GM12864 (cell line): ENCODE measurements around the gene SLC35E4.

Experiments used
- DNase-seq: peaks from one replicate; pipeline ENCODE4 v3.0.0-alpha.2; 2011; ENCODE audit warnings: low read depth
- H3K4me3 ChIP-seq: 2 replicates; pipeline ENCODE4 v1.5.1; 2011; ENCODE audit warnings: mild to moderate bottlenecking, low read depth, low read length, control low read depth
- TF ChIP-seq, protein P1 (sequence below): IDR thresholded peaks from 2 replicates; pipeline ENCODE4 v1.5.1; 2011; ENCODE audit warnings: low read depth, mild to moderate bottlenecking, moderate library complexity, low read length, control low read depth, inconsistent platforms; ENCODE audit errors: missing control alignments

The SLC35E4 gene

GRCh38 chr22:30643055-30643875 is 7.7 kb downstream of the SLC35E4 start:
- TF ChIP-seq, protein P1, sequence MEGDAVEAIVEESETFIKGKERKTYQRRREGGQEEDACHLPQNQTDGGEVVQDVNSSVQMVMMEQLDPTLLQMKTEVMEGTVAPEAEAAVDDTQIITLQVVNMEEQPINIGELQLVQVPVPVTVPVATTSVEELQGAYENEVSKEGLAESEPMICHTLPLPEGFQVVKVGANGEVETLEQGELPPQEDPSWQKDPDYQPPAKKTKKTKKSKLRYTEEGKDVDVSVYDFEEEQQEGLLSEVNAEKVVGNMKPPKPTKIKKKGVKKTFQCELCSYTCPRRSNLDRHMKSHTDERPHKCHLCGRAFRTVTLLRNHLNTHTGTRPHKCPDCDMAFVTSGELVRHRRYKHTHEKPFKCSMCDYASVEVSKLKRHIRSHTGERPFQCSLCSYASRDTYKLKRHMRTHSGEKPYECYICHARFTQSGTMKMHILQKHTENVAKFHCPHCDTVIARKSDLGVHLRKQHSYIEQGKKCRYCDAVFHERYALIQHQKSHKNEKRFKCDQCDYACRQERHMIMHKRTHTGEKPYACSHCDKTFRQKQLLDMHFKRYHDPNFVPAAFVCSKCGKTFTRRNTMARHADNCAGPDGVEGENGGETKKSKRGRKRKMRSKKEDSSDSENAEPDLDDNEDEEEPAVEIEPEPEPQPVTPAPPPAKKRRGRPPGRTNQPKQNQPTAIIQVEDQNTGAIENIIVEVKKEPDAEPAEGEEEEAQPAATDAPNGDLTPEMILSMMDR = no peak
- DNase-seq = no peak

DNA sequence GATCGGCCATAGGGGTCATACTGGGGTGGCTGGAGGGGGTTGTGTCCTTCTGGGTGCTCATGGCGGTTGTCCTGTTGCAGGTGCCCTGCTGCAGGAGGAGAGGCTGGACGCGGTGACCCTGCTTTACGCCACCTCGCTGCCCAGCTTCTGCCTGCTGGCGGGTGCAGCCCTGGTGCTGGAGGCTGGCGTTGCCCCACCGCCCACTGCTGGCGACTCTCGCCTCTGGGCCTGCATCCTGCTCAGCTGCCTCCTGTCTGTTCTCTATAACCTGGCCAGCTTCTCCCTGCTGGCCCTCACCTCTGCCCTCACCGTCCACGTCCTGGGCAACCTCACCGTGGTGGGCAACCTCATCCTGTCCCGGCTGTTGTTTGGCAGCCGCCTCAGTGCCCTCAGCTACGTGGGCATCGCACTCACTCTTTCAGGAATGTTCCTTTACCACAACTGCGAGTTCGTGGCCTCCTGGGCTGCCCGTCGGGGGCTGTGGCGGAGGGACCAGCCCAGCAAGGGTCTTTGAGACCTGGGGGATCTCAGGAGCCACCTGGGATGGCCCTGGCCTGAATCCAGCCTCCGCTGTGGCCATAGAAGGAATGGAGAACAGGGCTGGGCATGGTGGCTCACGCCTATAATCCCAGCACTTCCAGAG is 11.1 kb downstream of the SLC35E4 start:
- DNase-seq = no peak
- TF ChIP-seq, protein P1 = no peak
- H3K4me3 ChIP-seq = no peak overlapping the region

More at GRCh38 chr22:30643055-30643875, 7.7 kb downstream of the SLC35E4 start:
- H3K4me3 ChIP-seq = no peak overlapping the region

DNA sequence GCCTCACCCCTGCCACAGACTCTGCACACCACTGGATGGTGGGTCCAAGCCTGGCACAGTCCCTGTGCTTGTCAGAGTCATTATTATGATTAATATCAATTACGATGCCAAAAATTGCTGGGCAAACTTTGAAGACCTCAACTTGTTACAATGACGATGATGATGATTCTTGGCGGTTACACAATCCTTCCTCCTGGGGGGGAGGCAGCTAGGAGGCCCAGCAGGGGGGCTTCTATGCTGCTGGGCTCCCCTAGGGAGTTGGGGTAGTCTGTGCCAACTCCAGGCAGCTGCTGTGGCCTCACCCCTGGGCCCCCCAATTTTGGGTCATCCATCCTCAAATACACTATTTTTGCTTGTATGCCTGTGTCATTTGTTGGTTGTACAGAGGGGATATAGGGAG is 12.0 kb downstream of the SLC35E4 start:
- no peak for DNase-seq
- TF ChIP-seq, protein P1 = no peak
- no peak overlapping the region for H3K4me3 ChIP-seq

DNA sequence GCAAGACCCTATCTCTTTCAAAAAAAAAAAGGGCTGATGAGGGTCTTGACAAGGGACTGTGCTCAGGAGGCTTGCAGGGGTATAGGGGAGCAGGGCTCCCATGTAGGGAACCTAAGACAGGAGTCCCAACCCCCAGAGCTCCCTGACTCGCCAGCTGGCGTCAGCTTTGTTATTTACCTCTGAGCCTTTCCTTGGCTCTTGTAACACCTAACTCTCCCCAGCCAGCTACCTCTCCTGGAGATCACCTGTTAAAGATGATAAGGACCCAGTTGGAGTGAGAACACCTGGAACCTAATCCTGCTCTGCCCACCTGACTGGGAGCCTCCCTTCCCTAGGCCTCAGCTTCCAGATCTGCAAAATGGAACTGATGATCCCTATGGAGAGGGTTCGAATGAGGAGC is 13.2 kb downstream of the SLC35E4 start:
- no peak for DNase-seq
- TF ChIP-seq, protein P1 = no peak
- no peak overlapping the region for H3K4me3 ChIP-seq

DNA sequence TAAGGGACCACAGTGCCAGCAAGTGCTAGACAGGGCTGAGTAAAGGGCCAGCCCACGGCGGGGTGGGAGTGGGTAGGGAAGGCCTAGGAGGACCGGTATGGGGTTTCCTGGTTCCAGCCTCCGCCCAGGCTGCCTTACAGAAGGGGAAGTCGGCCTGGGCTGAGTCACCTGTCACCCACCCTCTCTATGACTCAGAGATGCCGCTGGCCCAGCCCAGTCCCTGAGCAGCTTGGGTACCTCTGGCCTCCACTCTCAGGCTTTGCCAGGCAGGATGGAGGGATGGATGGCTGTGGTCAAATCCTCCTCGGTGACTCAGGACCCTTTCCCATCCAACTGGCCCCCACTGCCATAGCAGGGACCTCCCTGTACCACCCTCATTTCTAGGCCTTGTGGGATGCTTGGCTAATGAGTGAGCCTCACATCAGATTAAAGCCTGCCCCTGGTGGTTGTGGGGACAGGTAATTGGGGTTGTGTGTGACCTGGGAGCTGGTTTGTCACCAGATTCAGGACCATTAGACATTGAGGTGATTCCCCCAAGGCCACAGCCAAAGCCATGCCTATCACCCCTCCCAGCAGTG is 13.9 kb downstream of the SLC35E4 start:
- DNase-seq = no peak

GRCh38 chr22:30650508-30651116 is 15.0 kb downstream of the SLC35E4 start:
- H3K4me3 ChIP-seq = no peak overlapping the region
- no peak for DNase-seq
- TF ChIP-seq, protein P1 = no peak

More for the DNA sequence above, 13.9 kb downstream of the SLC35E4 start:
- TF ChIP-seq, protein P1 = no peak
- H3K4me3 ChIP-seq = no peak overlapping the region
